ENCODE results near the gene ARHGAP33.

ARHGAP33 gene

GRCh38 chr19:35775298-35776101, at the start of gene ARHGAP33:
Gene ARHGAP33 (plus strand): TSS chr19:35775564. CDS start chr19:35775659, 95 bp downstream.
- peak; percentile 99 for DNase-seq

GRCh38 chr19:35727053-35727955, 48.1 kb upstream of the ARHGAP33 start:
- DNase-seq: no peak

DNA sequence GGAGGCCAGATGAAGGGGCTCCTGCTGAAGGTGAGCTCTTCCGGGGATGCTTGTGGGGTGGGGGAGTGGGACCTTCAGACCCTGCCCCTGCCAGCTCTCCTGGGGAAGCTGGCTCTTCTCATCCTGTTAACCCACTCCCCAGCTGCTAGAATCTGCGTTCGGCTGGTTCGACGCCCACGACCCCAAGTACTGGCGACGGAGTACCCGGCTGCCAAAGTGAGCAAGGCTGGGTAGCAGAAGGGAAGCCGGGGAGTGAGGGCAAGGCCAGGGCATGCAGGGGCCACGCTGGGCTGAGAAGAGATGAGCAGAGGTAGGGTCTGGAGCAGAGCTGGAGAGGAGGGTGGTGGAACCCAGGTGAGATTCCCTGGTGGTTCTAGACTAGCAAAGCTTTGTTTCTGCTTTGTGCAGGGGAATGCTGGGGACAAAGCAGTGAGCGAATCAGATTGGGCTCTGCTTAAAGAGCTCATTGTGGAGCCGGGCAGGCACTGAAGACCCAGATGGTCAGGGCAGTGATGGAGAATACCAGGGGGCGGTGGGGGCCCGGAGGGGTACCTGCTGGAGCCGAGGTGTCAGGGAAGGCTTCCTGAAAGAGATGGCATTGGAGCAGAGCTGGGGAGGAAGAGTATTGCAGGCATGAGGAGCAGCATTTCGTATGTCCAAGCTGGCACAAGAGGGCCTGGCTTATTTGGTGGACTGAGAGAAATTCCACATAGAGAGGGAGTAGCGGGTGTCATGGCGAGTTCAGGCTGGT, 47.2 kb upstream of the ARHGAP33 start:
- DNase-seq: no peak

DNA sequence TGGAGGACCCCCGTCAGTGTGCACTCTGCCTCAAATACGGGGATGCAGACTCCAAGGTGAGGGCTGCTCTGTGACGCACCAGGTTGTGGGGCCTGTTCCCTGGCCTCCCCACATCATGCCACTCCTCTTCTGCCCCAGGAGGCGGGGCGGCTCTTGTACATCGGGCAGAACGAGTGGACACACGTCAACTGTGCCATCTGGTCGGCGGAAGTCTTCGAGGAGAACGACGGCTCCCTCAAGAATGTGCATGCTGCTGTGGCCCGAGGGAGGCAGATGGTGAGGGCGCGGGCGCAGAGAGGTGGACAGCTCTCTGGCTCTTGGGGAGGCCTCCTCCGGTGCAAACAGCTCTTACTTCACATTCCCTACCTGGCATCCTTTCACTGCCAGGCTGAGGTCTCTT, 46.3 kb upstream of the ARHGAP33 start:
- no peak for DNase-seq

DNA sequence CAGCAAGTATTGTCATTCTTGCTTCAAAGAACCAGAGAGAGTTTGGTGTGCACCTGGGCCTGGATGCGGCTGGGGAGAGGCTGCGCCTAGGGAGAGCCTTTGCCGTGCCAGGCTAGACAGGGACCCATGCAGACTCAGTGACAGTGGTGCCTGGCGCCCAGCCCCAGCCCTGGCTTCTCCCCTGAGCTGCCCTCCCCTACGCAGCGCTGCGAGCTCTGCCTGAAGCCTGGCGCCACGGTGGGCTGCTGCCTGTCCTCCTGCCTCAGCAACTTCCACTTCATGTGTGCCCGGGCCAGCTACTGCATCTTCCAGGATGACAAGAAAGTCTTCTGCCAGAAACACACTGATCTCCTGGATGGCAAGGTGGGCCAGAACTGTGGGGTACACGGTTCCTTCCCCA, 45.6 kb upstream of the ARHGAP33 start:
- DNase-seq: no peak

DNA sequence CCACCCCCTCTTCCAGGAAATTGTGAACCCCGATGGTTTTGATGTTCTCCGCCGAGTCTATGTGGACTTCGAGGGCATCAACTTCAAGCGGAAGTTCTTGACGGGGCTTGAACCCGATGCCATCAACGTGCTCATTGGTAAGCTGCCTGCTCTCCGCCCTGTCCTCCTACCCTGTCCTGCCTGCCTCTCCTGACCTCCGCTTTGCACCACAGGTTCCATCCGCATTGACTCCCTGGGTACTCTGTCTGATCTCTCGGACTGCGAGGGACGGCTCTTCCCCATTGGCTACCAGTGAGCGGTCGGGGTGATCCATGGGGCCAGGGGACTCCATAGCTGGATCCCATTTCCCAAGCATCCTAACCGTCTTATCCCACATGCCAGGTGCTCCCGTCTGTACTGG, 45.0 kb upstream of the ARHGAP33 start:
- no peak for DNase-seq

GRCh38 chr19:35731353-35731752, 44.0 kb upstream of the ARHGAP33 start:
- DNase-seq: no peak

DNA sequence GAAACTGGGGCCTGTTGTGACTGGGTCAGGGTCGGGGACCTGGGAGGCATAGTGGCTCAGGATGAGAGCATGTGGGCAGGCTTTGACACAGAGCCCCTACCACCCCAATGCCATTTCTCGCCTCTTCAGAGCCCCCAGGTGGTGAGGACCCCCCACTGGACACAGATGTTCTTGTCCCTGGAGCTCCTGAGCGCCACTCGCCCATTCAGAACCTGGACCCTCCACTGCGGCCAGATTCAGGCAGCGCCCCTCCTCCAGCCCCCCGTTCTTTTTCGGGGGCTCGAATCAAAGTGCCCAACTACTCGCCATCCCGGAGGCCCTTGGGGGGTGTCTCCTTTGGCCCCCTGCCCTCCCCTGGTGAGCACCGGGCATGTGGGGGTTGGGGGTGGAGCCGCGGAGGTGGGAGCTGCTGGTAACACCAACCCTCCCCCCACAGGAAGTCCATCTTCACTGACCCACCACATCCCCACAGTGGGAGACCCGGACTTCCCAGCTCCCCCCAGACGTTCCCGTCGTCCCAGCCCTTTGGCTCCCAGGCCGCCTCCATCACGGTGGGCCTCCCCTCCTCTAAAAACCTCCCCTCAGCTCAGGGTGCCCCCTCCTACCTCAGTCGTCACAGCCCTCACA, 43.5 kb upstream of the ARHGAP33 start:
- no peak for DNase-seq

DNA sequence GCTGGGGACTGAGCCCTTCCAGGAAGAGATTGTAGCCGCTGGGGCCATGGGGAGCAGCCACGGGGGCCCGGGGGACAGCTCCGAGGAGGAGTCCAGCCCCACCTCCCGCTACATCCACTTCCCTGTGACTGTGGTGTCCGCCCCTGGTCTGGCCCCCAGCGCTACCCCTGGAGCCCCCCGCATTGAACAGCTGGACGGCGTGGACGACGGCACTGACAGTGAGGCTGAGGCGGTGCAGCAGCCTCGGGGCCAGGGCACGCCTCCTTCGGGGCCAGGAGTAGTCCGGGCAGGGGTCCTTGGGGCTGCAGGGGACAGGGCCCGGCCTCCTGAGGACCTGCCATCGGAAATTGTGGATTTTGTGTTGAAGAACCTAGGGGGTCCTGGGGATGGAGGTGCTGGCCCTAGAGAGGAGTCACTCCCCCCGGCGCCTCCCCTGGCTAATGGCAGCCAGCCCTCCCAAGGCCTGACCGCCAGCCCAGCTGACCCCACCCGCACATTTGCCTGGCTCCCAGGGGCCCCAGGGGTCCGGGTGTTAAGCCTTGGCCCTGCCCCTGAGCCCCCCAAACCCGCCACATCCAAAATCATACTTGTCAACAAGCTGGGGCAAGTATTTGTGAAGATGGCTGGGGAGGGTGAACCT, 42.7 kb upstream of the ARHGAP33 start:
- no peak for DNase-seq

DNA sequence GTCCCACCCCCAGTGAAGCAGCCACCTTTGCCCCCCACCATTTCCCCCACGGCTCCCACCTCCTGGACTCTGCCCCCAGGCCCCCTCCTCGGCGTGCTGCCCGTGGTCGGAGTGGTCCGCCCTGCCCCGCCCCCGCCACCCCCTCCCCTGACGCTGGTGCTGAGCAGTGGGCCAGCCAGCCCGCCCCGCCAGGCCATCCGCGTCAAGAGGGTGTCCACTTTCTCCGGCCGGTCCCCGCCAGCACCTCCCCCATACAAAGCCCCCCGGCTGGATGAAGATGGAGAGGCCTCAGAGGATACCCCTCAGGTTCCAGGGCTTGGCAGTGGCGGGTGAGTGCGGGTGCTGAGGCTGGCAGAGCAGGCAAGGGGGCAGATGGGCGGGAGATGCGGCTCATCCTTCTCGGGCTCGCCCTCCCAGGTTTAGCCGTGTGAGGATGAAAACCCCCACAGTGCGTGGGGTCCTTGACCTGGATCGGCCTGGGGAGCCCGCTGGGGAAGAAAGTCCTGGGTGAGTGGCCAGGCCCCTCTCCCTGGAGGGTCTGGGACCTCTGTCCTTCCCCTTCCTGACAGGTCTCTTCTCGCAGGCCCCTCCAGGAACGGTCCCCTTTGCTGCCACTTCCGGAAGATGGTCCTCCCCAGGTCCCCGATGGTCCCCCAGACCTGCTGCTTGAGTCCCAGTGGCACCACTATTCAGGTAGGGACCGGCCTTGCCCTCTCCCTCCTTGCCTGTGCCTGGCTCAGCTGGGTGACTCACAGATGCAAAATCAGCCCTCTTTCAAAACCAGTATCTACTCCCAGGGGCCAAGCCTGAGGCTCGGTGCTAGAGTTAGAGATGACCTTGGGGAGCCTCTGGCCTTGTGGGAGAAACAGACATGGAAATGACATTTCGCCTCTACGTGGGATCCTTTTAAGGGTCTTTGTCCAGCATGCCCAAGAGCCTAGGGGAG, 41.9 kb upstream of the ARHGAP33 start:
- DNase-seq: no peak

DNA sequence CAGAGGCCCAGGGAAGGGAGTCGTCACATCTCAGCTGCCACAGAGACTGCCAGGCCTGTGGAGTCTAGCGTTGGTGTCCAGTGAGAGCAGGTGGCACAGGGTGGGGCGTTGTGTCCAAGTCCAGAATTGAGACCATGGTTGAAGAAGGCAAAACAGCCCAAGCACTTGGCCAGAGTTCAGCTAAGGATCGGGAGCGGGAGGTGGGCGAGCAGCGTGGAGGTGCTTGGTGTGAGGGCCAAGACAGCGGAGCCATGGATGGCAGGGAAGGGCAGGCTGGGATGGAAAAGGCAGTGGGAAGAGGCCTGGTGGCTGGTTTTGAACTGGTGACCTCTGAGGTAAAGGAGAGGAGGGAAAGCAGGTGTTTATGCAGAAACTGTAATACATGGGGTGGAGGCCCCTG, 41.1 kb upstream of the ARHGAP33 start:
- no peak for DNase-seq

DNA sequence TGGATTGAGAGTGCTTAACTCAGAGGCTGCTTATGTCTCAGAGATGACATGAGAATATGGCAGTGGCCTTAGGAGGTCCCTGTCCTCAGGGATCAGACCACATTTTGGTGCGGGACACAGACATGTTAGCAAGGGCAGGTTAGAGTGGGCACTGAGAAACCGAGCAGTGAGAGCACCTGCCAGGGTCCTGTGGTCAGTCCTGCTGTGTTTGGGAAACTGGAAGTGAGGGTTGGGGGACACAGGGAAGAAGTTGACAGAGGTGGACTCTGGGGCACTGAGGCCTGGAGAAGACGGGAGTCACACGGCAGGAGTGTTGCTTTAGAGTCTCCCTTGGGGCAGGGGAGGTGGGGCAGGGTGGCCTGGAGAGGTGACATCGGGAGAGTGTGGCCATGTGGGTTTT, 40.5 kb upstream of the ARHGAP33 start:
- DNase-seq: no peak

DNA sequence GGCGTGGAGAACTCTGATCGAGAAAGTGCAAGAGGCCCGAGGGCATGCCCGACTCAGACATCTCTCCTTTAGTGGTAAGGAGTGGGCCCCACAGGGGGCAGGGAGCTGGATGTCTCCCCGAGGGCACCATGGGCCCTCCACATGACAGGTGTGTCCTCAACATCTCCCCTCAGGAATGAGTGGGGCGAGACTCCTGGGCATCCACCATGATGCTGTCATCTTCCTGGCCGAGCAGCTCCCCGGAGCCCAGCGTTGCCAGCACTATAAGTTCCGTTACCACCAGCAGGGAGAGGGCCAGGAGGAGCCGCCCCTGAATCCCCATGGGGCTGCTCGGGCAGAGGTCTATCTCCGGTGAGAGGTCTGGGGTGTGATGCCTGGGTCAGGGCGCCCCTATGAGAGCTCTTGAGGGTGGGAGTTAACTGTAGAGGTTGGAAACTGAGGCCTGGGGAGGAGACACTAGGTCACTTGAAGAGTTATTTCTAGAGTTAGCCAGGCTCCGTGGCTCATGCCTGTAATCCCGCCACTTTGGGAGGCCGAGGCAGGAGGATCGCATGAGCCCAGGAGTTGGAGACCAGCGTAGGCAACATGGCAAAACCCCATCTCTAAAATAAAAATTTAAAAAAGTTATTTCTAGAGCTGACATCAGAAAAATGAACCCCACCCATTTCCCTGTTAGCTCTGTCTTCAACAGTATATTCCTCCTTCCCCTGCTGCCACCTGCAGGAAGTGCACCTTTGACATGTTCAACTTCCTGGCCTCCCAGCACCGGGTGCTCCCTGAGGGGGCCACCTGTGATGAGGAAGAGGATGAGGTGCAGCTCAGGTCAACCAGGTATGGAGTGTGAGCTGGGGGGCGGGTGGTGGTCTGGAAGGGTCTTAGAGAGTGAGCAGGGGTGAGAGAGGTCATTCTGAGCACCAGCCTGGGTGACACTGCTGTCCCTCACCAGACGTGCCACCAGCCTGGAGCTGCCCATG, 38.2 kb upstream of the ARHGAP33 start:
- DNase-seq: peak; percentile 28

- DNase-seq: no peak
Measured at GRCh38 chr19:35738021-35738886, 37.1 kb upstream of the ARHGAP33 start.

GRCh38 chr19:35738887-35739229, 36.5 kb upstream of the ARHGAP33 start:
- peak; percentile 33 for DNase-seq

DNA sequence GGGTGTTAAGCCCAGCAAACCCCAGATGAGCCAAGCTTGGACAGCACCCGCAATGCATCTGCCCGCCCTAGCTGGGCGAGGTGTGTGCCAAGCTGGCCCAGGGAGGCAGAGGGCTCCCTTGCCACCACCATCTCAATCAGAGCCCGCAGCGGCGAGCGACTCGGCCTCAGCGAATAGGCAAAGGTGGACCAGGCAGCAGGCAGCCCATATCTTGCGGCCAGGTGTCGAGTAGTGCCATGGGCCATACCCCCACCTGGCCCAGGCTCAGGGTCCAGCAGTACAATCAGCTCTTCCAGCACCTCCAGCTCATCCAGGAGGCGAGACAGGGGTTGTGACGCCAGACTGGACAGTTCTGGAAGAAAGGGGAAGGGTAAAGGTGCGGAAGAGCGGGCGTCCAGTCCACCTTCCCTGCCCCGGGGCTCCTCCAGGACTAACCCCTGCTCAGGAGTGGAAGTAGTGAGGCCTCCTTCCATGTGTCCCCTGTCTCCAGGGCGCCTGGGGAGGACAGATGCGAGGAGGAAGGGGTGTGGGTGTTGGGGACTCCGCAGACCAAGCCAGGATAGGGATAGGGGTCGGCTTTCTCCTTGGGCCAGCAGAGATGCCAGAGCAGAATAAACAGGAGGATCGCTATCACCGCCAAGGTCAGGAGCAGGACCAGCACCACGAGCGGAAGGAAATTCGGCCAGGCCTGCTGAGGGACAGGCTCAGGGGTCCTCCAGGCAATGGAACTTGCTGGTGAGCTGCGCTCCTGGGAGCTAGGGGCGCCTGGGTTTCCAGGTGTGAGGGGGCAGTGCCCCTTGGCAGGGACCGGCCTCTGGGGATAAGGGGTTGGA, 35.9 kb upstream of the ARHGAP33 start:
- no peak for DNase-seq

DNA sequence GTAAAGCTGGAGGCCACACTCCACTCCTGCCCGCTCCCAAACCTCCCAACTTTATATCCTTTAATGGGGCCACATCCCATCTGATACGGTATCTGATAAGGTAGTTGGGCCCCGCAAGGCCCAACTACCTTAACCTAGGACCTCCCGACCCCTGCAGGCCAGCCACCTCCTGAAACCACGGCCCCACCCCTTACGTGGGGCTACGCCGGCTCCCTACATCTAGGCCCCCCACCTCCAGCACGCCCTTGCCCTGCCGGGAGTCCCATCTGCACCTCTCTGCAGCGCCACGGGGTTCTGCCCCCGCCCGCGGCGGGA, 35.3 kb upstream of the ARHGAP33 start:
- DNase-seq: no peak

Data from OCI-M1 (cell line).